C4-2B (cell line): Measurements from ENCODE around the gene RPS6KB1.

Experiments
- CTCF ChIP-seq: fragments of 450-650 bp; conservative IDR thresholded peaks from 2 replicates; pipeline ENCODE4 v1.5.1; 2017; ENCODE audit warnings: mild to moderate bottlenecking
- ZFX ChIP-seq: fragments of 450-650 bp; IDR thresholded peaks from 2 replicates; pipeline ENCODE4 v1.6.1; 2017

- no peak for TF ChIP-seq CTCF
- no peak for TF ChIP-seq ZFX
Observed at GRCh38 chr17:59950049-59950448, 57.1 kb downstream of the RPS6KB1 start.
